ENCODE results near the gene AKAP10. TPM values are rescaled to one million over a fixed set of nuclear protein-coding genes. Genes with fewer than 3 reads are reported as not detected.
"Not testable (repeated sequence)": the region's sequence is repeated elsewhere in the genome, so short reads cannot be mapped to it uniquely, and the experiment has no call there.

The AKAP10 gene
- total and polyA plus RNA-seq, 2 donors = 17.5 to 51.9 TPM

DNA sequence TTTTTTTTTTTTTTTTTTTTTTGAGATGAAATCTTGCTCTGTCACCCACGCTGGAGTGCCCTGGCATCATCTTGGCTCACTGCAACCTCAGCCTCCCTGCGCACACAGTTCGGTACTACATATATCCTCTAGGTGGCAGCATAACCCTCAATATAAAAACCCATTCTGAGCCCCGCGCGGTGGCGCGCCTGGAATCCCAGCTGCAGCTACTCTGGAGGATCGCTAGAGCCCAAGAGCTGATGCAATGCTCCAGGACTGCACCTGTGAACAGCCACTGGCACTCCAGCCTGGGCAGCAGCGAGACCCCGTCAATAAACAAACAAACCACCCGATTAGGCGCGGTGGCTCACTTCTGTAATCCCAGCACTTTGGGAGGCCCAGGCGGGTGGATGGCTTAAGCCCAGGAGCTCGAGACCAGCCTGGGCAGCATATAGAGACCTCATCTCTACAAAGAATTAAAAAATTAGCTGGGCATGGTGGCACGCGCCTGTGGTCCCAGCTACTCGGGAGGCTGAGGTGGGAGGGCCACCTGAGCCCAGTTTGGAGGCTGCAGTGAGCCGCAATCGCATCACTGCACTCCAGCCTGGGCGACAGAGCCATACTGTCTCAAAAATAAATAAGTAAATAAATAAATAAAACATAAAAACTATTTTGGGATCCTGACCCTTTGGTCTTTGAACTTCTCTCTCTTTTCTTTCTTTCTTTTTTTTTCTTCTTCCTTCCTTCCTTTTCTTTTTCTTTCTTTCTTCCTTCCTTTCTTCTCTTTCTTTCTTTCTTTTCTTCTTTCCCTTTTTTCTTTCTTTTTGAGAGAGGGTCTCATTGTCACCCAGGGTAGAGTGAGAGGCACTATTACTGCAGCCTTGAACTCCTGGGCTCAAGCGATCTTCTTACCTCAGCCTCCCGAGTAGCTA, 15.4 kb upstream of the AKAP10 start:
- H3K4me1 ChIP-seq (ENCODE audit: insufficient read depth) = no peaks in the 10 kb centered on the region
- H3K27ac ChIP-seq (ENCODE audit: low read depth) = no peak overlapping the region
- peak; percentile 77 for DNase-seq (ENCODE audit: extremely low spot score)
- H3K36me3 ChIP-seq (ENCODE audit: insufficient read depth) = no peaks in the 10 kb centered on the region
- WGBS = 26% methylated on average over 24 of the region's 24 CpGs
- H3K4me3 ChIP-seq (ENCODE audit: low read depth, low read length) = no peak overlapping the region

DNA sequence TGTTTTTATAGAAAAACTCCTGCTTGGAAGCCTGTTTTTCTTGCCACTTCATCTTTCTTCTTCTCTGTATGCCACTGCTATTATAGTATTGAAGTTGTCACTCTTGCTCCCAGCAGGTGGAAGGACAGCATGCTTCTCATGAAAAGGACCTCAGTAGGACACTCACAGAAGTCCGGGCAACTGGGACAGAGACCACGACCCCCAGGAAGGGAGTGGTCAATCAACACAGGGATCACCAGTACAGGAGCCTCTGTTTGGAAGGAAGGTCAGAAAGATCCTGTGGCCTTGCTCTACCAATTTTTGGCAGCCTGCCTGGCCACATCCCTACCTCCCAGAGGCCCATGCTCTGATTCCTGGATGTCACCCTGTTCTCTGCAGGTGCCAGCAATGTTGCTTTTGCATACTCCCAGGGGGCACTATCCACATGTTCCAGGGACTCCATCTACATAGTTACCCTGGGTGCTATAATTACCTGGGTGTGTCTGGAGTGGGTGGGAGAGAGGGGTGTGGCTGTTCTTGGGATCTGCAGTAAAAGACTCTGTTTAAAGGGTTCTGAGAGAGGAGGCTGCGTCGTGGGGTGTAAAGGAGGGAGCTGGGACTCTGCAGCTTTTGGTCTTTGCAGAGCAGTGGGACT, 13.7 kb upstream of the AKAP10 start:
- no peaks in the 10 kb centered on the region for H3K4me1 ChIP-seq (ENCODE audit: insufficient read depth)
- no peak for DNase-seq (ENCODE audit: extremely low spot score)
- H3K27ac ChIP-seq (ENCODE audit: low read depth) = no peak overlapping the region
- no peaks in the 10 kb centered on the region for H3K36me3 ChIP-seq (ENCODE audit: insufficient read depth)
- H3K4me3 ChIP-seq (ENCODE audit: low read depth, low read length) = no peak overlapping the region
- 35% methylated on average over 4 of the region's 4 CpGs for WGBS

DNA sequence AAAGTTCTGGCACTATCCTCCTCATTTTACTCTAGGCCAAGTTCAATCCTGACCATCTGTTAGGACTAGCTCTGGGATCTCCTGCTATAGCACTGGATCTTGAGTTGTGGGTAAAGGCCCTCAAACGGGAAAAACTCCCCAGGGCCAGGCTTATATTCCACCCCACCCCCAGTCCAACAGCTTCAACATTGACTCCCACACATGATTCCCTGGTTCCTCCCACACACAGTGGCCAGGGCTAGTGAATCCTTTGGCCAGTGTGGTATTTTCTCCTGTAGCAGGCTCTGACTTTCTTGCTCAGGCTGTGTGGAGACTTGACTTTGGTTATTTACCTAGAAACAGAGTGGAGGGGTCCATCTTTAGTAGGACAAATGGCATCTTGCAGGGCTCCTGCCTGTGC, 10.3 kb upstream of the AKAP10 start:
- no peaks in the 10 kb centered on the region for H3K4me1 ChIP-seq (ENCODE audit: insufficient read depth)
- H3K4me3 ChIP-seq (ENCODE audit: low read depth, low read length) = no peak overlapping the region
- WGBS = 59% methylated on average over 1 of the region's 1 CpG
- H3K36me3 ChIP-seq (ENCODE audit: insufficient read depth) = no peaks in the 10 kb centered on the region
- no peak overlapping the region for H3K27ac ChIP-seq (ENCODE audit: low read depth)
- DNase-seq (ENCODE audit: extremely low spot score) = no peak

- H3K36me3 ChIP-seq (ENCODE audit: insufficient read depth) = no peaks in the 10 kb centered on the region
- DNase-seq (ENCODE audit: extremely low spot score) = no peak
- no peak overlapping the region for H3K27ac ChIP-seq (ENCODE audit: low read depth)
- no peak overlapping the region for H3K4me3 ChIP-seq (ENCODE audit: low read depth, low read length)
- H3K4me1 ChIP-seq (ENCODE audit: insufficient read depth) = no peaks in the 10 kb centered on the region
- 64% methylated on average over 13 of the region's 13 CpGs for WGBS
These were observed 9.6 kb upstream of the AKAP10 start for GRCh38 chr17:19986941-19987861.

DNA sequence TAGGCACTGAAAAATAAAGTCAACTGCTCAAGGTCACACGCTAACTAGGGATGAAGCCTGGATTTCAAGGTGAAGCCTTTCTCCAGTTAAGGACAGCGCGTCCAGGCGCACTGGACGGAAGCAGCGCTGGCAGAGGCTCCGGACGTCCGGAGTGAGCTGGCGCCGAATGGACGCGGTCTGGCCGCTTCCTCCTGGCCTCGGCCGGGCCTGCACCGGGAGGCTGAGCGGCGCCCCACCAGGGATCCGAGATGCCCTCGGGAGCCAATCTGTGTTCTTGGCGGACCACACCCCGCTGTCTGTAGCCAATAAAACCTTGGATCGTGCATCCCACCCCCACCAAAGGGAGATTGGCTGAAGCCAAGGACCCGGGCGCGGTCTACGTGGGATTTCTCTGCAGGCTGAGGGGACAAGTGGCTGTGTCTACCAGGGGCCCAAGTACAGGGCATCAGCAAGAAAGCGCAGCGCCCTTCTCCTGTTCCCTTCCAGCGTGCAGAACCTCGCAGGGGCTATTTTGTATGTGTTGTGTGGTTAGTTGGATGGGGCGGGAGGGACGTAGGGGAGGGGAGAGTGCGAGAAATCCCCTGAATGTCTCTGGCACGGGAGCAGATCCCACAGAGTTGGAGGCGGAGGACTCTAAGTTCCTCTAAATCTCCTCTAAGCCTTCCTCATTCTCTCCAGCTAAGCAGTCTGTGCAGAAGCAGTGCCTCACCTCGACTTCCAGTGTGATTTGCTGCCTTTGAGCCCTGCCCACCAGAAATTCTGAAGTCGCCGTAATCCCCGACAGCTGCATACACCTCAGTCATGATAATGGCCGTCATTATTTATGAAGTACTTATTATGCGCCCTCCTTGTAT, 2.5 kb upstream of the AKAP10 start:
- no peaks in the 10 kb centered on the region for H3K36me3 ChIP-seq (ENCODE audit: insufficient read depth)
- whole genome bisulfite sequencing = 67% methylated on average over 43 of the region's 43 CpGs
- DNase-seq (ENCODE audit: extremely low spot score) = no peak
- no peak overlapping the region for H3K27ac ChIP-seq (ENCODE audit: low read depth)
- no peak overlapping the region for H3K4me3 ChIP-seq (ENCODE audit: low read depth, low read length)
- no peaks in the 10 kb centered on the region for H3K4me1 ChIP-seq (ENCODE audit: insufficient read depth)

- no peak for DNase-seq (ENCODE audit: extremely low spot score)
- H3K27ac ChIP-seq (ENCODE audit: low read depth) = no peak overlapping the region
- WGBS = 91% methylated on average over 13 of the region's 13 CpGs
- no peak overlapping the region for H3K4me3 ChIP-seq (ENCODE audit: low read depth, low read length)
- no peaks in the 10 kb centered on the region for H3K36me3 ChIP-seq (ENCODE audit: insufficient read depth)
- no peaks in the 10 kb centered on the region for H3K4me1 ChIP-seq (ENCODE audit: insufficient read depth)
These were observed 1.2 kb upstream of the AKAP10 start for GRCh38 chr17:19978805-19979211.

DNA sequence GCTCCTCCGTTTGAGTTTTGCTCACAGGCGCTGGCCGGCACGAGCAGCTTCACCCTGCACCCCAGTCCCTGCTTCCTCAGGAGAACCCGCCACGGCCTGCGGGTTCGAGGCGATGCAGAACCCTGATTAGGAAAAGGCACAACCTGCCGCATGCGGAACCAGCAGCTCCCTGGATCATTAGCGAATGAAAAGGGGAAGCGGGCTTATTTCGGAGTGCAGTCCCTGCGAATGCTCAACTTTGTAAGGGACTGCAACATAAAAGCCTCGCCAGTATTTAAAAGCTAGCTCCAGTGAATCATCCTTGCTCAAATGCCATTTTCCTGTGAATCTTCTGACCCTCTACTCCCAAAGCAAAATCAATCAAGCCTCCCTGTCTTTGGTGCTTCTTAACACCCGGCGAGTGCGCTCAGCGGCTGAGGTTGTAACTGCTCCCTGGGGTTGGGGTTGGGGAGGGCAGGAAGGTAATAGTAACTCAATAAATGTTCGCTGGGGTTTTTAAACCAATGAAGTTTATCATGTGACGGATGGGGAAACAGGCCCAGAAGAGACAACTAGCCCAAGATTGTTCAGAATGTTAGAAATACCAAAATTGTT, 678 bp upstream of the AKAP10 start:
- no peak for DNase-seq (ENCODE audit: extremely low spot score)
- Histone ChIP-seq H3K36me3 (ENCODE audit: insufficient read depth) (no peaks in the 10 kb centered on the region), H3K4me1 (ENCODE audit: insufficient read depth) (no peaks in the 10 kb centered on the region), H3K27ac (ENCODE audit: low read depth) (peak overlapping the region; percentile 3), H3K4me3 (ENCODE audit: low read depth, low read length) (peak overlapping the region; percentile 98)
- 31% methylated on average over 22 of the region's 22 CpGs for WGBS

DNA sequence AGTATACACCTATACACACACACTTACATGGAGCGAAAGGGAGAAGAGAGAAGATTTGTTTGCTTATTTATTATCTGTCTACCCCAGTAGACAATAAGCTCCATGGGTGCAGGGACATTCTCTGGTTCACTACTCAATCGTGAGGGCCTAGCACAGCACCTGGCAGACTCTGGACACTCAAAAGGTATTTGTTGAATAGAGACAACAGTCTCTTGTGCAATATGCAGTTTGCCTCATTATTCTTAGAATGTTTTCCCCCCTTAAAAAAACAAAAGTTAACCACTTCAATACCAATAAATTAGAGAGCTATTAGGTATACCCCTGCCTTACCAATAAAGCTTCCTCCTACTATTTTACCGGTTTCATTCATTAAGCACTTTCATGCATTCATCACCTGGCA, 2.0 kb downstream of the AKAP10 start:
- WGBS = 88% methylated on average over 3 of the region's 3 CpGs
- Histone ChIP-seq H3K4me1 (ENCODE audit: insufficient read depth) (no peaks in the 10 kb centered on the region), H3K27ac (ENCODE audit: low read depth) (no peak overlapping the region), H3K36me3 (ENCODE audit: insufficient read depth) (no peaks in the 10 kb centered on the region), H3K4me3 (ENCODE audit: low read depth, low read length) (no peak overlapping the region)
- DNase-seq (ENCODE audit: extremely low spot score) = no peak

GRCh38 chr17:19973156-19973555, 4.5 kb downstream of the AKAP10 start:
- WGBS = 50% methylated on average over 2 of the region's 2 CpGs
- Histone ChIP-seq H3K36me3 (ENCODE audit: insufficient read depth) (no peaks in the 10 kb centered on the region), H3K4me1 (ENCODE audit: insufficient read depth) (no peaks in the 10 kb centered on the region), H3K27ac (ENCODE audit: low read depth) (no peak overlapping the region), H3K4me3 (ENCODE audit: low read depth, low read length) (no peak overlapping the region)
- no peak for DNase-seq (ENCODE audit: extremely low spot score)

GRCh38 chr17:19962954-19963353, 14.7 kb downstream of the AKAP10 start:
- H3K36me3 ChIP-seq (ENCODE audit: insufficient read depth) = not testable (repeated sequence)

DNA sequence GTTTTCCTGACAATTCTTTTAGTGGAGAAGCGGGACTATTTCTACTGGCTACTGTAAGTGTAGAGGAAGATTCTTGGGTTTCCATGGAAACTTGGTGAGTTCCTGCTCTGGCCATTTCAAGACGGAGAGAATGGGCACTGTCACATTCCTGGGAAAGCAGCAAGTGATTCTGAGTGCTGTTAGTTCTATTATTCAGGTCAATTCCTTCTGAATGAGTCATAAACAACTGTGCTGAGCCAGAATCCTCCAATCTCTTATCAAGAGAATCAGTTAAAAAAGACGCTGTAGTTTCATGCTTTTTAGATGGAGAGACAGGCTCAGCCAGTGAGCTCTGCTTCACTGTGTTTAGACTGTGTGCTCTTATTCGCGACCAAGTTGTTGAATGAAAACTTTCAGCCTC, 19.6 kb downstream of the AKAP10 start:
- 50% methylated on average over 5 of the region's 5 CpGs for WGBS
- Histone ChIP-seq H3K36me3 (ENCODE audit: insufficient read depth) (peaks cover 1% of the 10 kb centered on the region), H3K27ac (ENCODE audit: low read depth) (no peak overlapping the region), H3K4me1 (ENCODE audit: insufficient read depth) (no peaks in the 10 kb centered on the region), H3K4me3 (ENCODE audit: low read depth, low read length) (no peak overlapping the region)
- DNase-seq (ENCODE audit: extremely low spot score) = no peak

More at GRCh38 chr17:19962954-19963353, 14.7 kb downstream of the AKAP10 start:
- not testable (repeated sequence) for H3K4me1 ChIP-seq (ENCODE audit: insufficient read depth); H3K27ac ChIP-seq (ENCODE audit: low read depth); H3K4me3 ChIP-seq (ENCODE audit: low read depth, low read length); DNase-seq (ENCODE audit: extremely low spot score)
- WGBS = 92% methylated on average over 2 of the region's 2 CpGs

GRCh38 chr17:19955099-19955498, 22.5 kb downstream of the AKAP10 start:
- Histone ChIP-seq H3K4me1 (ENCODE audit: insufficient read depth) (no peaks in the 10 kb centered on the region), H3K4me3 (ENCODE audit: low read depth, low read length) (no peak overlapping the region), H3K36me3 (ENCODE audit: insufficient read depth) (peaks cover 1% of the 10 kb centered on the region), H3K27ac (ENCODE audit: low read depth) (no peak overlapping the region)
- WGBS = 96% methylated on average over 7 of the region's 7 CpGs
- DNase-seq (ENCODE audit: extremely low spot score) = no peak

All from urinary bladder (tissue), 4 donors.